ENCODE data around the gene AGBL4. TPM values are rescaled to one million over a fixed set of nuclear protein-coding genes. Genes with fewer than 3 reads are reported as not detected.

The AGBL4 gene
- polyA plus RNA-seq, 4 donors = 0.10 to 0.16 TPM; not detected in 2

DNA sequence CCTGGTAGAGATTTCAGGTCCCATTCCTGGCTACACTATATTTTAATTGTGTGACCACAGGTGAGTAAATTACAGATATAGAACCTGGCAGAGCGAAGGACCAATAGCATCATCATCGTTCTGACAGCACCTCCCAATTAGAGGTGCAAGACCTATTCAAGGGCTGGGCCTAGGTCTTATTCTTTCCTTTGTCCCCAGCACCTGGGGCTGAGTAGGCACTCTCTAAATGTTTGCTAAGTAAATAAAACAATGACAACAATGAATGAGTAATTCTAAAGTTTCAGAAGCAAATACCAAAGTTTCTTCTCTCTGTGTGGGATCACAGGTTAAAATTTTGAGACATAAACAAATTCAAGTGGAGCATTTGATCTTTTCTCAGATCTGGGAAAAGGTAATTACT, 1279.7 kb downstream of the AGBL4 start:
- H3K36me3 ChIP-seq (ENCODE audit: control insufficient read depth in 3 of 3, insufficient read depth in 2 of 3, low read depth in 1 of 3, low read length in 3 of 3) = peaks cover 0 to 15% (median 0%) of the 10 kb centered on the region in 3 donors
- H3K4me3 ChIP-seq (ENCODE audit: low read depth in 1 of 3, low read length in 3 of 3) = no peak overlapping the region
- FAIRE-seq = no peak
- WGBS, 3 donors = 84 to 92% (median 91%) methylated on average over 2 of the region's 2 CpGs
- H3K4me1 ChIP-seq (ENCODE audit: control insufficient read depth in 3 of 3, insufficient read depth in 2 of 3, low read depth in 1 of 3, low read length in 2 of 3) = no peaks in the 10 kb centered on the region
- no peaks in the 10 kb centered on the region for H3K9me3 ChIP-seq (ENCODE audit: control insufficient read depth in 2 of 2, insufficient read depth in 1 of 2, low read depth in 1 of 2, low read length in 1 of 2)
- no peaks in the 10 kb centered on the region for H3K27me3 ChIP-seq (ENCODE audit: control insufficient read depth in 3 of 3, insufficient read depth in 3 of 3, low read length in 3 of 3)
- DNase-seq = no peak
- no peak overlapping the region for H3K27ac ChIP-seq (ENCODE audit: low read depth in 1 of 3, low read length in 2 of 3)

DNA sequence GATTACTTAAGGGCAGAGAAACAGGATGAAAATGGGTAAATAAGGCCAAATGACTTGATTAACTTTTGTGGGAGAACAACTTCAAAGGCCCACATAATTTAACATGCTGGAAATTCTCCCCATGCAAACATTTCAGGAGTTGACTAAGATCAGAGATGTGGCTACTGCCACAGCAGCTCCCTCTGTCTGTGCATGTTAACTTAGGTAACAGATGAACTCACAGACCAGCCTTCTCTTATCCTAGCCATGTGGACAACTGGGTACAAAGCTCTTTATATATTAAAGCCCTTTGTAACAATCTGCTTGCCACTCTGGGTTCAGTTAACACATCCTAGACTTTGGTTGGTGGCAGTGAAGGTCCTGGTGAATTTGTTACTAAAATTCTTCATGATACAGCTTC, 1280.3 kb downstream of the AGBL4 start:
- no peak for DNase-seq
- FAIRE-seq = no peak

DNA sequence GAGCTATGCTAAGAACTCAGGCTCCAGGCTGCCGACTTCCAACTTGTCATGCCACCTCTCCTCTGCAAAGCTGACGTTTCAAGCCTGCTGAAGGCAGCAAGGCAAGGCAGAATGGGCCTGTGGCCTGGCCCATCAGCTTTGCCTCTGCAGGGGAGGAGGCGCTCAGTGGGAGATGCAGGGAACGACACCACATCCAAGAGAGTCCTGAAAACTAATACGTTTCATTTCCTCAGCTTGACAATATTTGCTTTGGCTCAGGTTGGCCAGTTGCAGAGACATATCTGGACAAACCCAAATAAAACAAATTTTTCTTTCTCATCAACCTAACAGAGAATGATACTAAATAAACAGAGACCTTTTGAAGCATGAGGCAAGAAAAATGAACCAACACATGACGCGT, 1282.4 kb downstream of the AGBL4 start:
- no peak overlapping the region for H3K27ac ChIP-seq (ENCODE audit: low read depth in 1 of 3, low read length in 2 of 3)
- H3K27me3 ChIP-seq (ENCODE audit: control insufficient read depth in 3 of 3, insufficient read depth in 3 of 3, low read length in 3 of 3) = no peaks in the 10 kb centered on the region
- no peak for FAIRE-seq
- H3K36me3 ChIP-seq (ENCODE audit: control insufficient read depth in 3 of 3, insufficient read depth in 2 of 3, low read depth in 1 of 3, low read length in 3 of 3) = peaks cover 0 to 10% (median 0%) of the 10 kb centered on the region in 3 donors
- WGBS, 3 donors = 87 to 91% (median 90%) methylated on average over 7 of the region's 7 CpGs
- H3K4me1 ChIP-seq (ENCODE audit: control insufficient read depth in 3 of 3, insufficient read depth in 2 of 3, low read depth in 1 of 3, low read length in 2 of 3) = no peaks in the 10 kb centered on the region
- DNase-seq = no peak
- H3K9me3 ChIP-seq (ENCODE audit: control insufficient read depth in 2 of 2, insufficient read depth in 1 of 2, low read depth in 1 of 2, low read length in 1 of 2) = no peaks in the 10 kb centered on the region
- no peak overlapping the region for H3K4me3 ChIP-seq (ENCODE audit: low read depth in 1 of 3, low read length in 3 of 3)

More for the DNA sequence above, 1280.3 kb downstream of the AGBL4 start:
- Histone ChIP-seq H3K36me3 (ENCODE audit: control insufficient read depth in 3 of 3, insufficient read depth in 2 of 3, low read depth in 1 of 3, low read length in 3 of 3) (peaks cover 0 to 14% (median 0%) of the 10 kb centered on the region in 3 donors), H3K9me3 (ENCODE audit: control insufficient read depth in 2 of 2, insufficient read depth in 1 of 2, low read depth in 1 of 2, low read length in 1 of 2) (no peaks in the 10 kb centered on the region), H3K27me3 (ENCODE audit: control insufficient read depth in 3 of 3, insufficient read depth in 3 of 3, low read length in 3 of 3) (no peaks in the 10 kb centered on the region), H3K27ac (ENCODE audit: low read depth in 1 of 3, low read length in 2 of 3) (no peak overlapping the region), H3K4me1 (ENCODE audit: control insufficient read depth in 3 of 3, insufficient read depth in 2 of 3, low read depth in 1 of 3, low read length in 2 of 3) (no peaks in the 10 kb centered on the region), H3K4me3 (ENCODE audit: low read depth in 1 of 3, low read length in 3 of 3) (no peak overlapping the region)

DNA sequence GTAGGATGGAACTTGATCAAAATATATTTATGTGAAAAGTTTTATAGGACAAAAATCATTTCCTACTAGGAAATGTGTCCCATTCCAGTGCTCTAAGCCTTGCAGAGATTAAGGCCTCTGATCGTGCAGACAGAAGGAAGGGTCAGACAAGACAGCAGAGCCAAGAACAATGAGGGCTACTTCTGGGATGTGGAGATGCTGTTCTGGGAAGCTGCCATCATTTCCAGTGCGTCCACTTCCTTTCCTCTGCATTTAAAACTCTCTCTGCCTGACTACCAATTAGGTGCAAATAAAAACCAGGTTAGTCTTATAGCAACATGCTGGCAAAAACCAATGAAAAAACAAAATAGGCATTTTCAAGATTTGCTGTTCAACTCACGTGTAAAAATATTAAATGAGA, 1283.1 kb downstream of the AGBL4 start:
- Histone ChIP-seq H3K4me1 (ENCODE audit: control insufficient read depth in 3 of 3, insufficient read depth in 2 of 3, low read depth in 1 of 3, low read length in 2 of 3) (no peaks in the 10 kb centered on the region), H3K4me3 (ENCODE audit: low read depth in 1 of 3, low read length in 3 of 3) (no peak overlapping the region), H3K36me3 (ENCODE audit: control insufficient read depth in 3 of 3, insufficient read depth in 2 of 3, low read depth in 1 of 3, low read length in 3 of 3) (peaks cover 0 to 16% (median 4%) of the 10 kb centered on the region in 3 donors), H3K27ac (ENCODE audit: low read depth in 1 of 3, low read length in 2 of 3) (no peak overlapping the region), H3K27me3 (ENCODE audit: control insufficient read depth in 3 of 3, insufficient read depth in 3 of 3, low read length in 3 of 3) (no peaks in the 10 kb centered on the region), H3K9me3 (ENCODE audit: control insufficient read depth in 2 of 2, insufficient read depth in 1 of 2, low read depth in 1 of 2, low read length in 1 of 2) (no peaks in the 10 kb centered on the region)
- no peak for DNase-seq
- no peak for FAIRE-seq
- 79 to 82% (median 81%) methylated on average over 3 of the region's 3 CpGs for WGBS, 3 donors

DNA sequence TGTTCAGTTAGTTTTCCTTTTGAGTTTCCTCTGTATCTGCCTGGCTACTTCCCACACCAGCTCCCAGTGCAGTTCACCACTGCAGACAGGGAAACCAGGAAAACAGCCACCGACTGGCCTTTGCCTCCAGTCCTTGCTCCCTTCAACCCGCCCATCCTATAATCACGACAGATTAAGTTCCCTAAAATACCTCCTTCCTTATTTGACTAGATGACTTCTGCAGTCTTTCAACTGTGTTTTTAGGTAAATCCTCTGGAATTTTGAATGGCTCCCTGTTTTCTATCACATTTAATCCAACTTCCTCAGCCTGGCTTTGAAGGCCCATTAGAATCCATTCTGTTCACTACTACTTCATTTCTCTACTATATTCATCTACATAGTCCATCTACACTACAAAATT, 1284.7 kb downstream of the AGBL4 start:
- DNase-seq = peak in 1 of 2 donors; percentile 14
- Histone ChIP-seq H3K4me3 (ENCODE audit: low read depth in 1 of 3, low read length in 3 of 3) (no peak overlapping the region), H3K9me3 (ENCODE audit: control insufficient read depth in 2 of 2, insufficient read depth in 1 of 2, low read depth in 1 of 2, low read length in 1 of 2) (no peaks in the 10 kb centered on the region), H3K27ac (ENCODE audit: low read depth in 1 of 3, low read length in 2 of 3) (no peak overlapping the region), H3K27me3 (ENCODE audit: control insufficient read depth in 3 of 3, insufficient read depth in 3 of 3, low read length in 3 of 3) (no peaks in the 10 kb centered on the region), H3K36me3 (ENCODE audit: control insufficient read depth in 3 of 3, insufficient read depth in 2 of 3, low read depth in 1 of 3, low read length in 3 of 3) (peaks cover 0 to 20% (median 4%) of the 10 kb centered on the region in 3 donors), H3K4me1 (ENCODE audit: control insufficient read depth in 3 of 3, insufficient read depth in 2 of 3, low read depth in 1 of 3, low read length in 2 of 3) (no peaks in the 10 kb centered on the region)
- no peak for FAIRE-seq
- 34 to 53% (median 44%) methylated on average over 3 of the region's 3 CpGs for WGBS, 3 donors

DNA sequence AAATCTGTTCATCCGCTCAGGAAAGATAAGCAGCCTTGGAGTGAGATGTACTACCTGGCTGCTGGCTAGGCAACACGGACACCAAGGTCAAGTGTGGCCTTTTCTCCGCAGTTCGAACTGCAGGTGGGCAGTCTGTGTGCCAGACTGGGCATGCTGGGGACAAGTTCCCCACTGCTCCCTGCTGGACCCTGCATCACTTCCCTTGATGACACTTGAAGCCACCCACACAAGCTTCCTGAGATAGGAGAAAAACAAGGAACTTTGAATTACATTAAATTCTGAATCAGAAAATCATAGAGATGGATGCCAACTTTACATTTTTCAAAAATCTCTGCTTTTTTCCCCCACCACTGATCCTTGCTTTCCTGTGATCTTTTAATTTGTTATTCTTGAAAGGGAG, 1285.4 kb downstream of the AGBL4 start:
- DNase-seq (peak in 1 of 2 donors; percentile 15), FAIRE-seq (no peak)
- WGBS, 3 donors = 42 to 68% (median 58%) methylated on average over 4 of the region's 4 CpGs
- no peaks in the 10 kb centered on the region for H3K9me3 ChIP-seq (ENCODE audit: control insufficient read depth in 2 of 2, insufficient read depth in 1 of 2, low read depth in 1 of 2, low read length in 1 of 2)
- no peaks in the 10 kb centered on the region for H3K27me3 ChIP-seq (ENCODE audit: control insufficient read depth in 3 of 3, insufficient read depth in 3 of 3, low read length in 3 of 3)
- H3K27ac ChIP-seq (ENCODE audit: low read depth in 1 of 3, low read length in 2 of 3) = no peak overlapping the region
- no peaks in the 10 kb centered on the region for H3K4me1 ChIP-seq (ENCODE audit: control insufficient read depth in 3 of 3, insufficient read depth in 2 of 3, low read depth in 1 of 3, low read length in 2 of 3)
- H3K36me3 ChIP-seq (ENCODE audit: control insufficient read depth in 3 of 3, insufficient read depth in 2 of 3, low read depth in 1 of 3, low read length in 3 of 3) = peaks cover 0 to 23% (median 4%) of the 10 kb centered on the region in 3 donors
- no peak overlapping the region for H3K4me3 ChIP-seq (ENCODE audit: low read depth in 1 of 3, low read length in 3 of 3)

DNA sequence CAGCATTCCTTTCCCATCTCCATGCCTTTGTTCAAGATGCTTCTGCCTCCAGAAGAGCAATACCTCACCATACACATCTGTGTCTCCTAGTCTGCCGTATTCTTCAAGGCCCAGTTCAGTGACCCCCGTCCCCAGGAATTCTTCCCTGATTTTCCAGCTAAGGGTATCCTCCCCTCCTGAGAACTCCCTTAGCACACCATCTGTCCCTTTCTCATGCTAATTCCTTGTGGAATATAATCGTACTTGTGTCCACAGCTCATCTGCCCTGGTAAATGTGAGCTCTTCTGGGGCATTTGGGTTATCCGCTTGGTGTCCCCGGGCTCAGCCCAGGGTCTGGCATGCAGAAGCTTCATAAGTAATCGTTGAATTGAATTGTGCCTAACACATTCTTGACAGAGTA, 1288.0 kb downstream of the AGBL4 start:
- no peak overlapping the region for H3K27ac ChIP-seq (ENCODE audit: low read depth in 1 of 3, low read length in 2 of 3)
- H3K9me3 ChIP-seq (ENCODE audit: control insufficient read depth in 2 of 2, insufficient read depth in 1 of 2, low read depth in 1 of 2, low read length in 1 of 2) = no peaks in the 10 kb centered on the region
- 87 to 92% (median 91%) methylated on average over 6 of the region's 6 CpGs for WGBS, 3 donors
- H3K4me1 ChIP-seq (ENCODE audit: control insufficient read depth in 3 of 3, insufficient read depth in 2 of 3, low read depth in 1 of 3, low read length in 2 of 3) = no peaks in the 10 kb centered on the region
- H3K36me3 ChIP-seq (ENCODE audit: control insufficient read depth in 3 of 3, insufficient read depth in 2 of 3, low read depth in 1 of 3, low read length in 3 of 3) = peaks cover 0 to 26% (median 4%) of the 10 kb centered on the region in 3 donors
- H3K4me3 ChIP-seq (ENCODE audit: low read depth in 1 of 3, low read length in 3 of 3) = no peak overlapping the region
- H3K27me3 ChIP-seq (ENCODE audit: control insufficient read depth in 3 of 3, insufficient read depth in 3 of 3, low read length in 3 of 3) = no peaks in the 10 kb centered on the region
- DNase-seq (no peak), FAIRE-seq (no peak)

DNA sequence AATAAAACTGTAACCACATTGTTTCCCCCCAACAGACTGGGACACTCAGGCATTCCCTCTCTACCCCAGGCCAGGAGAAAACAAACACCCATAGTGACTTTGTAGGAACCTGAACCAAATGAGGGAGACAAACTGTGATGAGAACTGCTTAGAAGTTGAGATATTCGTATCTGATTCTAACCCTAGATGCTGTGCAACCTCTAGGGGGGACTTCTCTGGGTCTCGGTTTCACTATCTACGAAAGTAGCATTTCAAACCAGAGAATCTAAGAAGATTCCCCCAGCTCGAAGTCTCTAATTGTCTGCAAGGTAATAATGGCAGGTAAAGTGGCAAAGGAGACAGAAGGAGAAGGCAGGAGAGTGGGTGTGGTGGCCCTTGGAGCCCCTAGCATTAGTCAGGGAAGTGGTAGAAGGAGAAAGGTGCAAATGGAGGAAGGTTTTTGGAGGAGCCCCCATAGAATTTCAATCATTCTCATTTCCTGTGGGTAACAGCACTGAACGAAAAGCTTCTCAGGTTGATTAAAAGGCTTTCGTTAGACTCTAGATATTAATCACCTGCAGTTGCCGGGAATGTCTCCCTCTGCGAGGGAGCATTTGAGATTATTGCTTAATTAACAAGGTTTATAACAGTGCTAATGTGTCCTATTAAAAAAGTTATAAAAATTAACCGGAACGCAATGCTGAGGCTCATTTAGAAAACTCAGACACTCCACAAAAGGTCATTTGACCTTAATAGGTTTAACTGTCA, 1293.4 kb downstream of the AGBL4 start:
- no peak overlapping the region for H3K4me3 ChIP-seq (ENCODE audit: low read depth in 1 of 3, low read length in 3 of 3)
- FAIRE-seq = no peak
- peaks cover 0 to 15% (median 2%) of the 10 kb centered on the region in 3 donors for H3K36me3 ChIP-seq (ENCODE audit: control insufficient read depth in 3 of 3, insufficient read depth in 2 of 3, low read depth in 1 of 3, low read length in 3 of 3)

DNA sequence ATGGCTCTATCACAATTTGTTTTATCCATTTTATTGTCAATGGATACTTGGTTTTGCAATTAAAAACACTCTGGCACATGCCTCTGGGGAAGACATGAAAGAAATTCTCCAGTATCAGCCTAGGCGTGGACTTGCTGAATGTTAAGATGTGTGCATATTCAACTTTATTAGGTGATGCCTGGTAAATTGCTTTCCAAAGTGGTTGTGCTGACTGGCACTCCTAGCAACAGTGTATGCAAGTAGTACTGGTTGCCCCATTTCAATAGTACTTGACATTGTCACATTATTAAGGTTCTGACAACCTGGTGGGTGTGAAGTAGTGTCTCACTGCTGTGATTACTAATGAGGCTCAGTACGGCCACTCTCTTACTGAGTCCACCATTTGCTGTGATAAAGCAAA, 1295.2 kb downstream of the AGBL4 start:
- no peaks in the 10 kb centered on the region for H3K27me3 ChIP-seq (ENCODE audit: control insufficient read depth in 3 of 3, insufficient read depth in 3 of 3, low read length in 3 of 3)
- 87 to 96% (median 91%) methylated on average over 2 of the region's 2 CpGs for WGBS, 3 donors
- no peak for FAIRE-seq
- H3K4me1 ChIP-seq (ENCODE audit: control insufficient read depth in 3 of 3, insufficient read depth in 2 of 3, low read depth in 1 of 3, low read length in 2 of 3) = no peaks in the 10 kb centered on the region
- no peaks in the 10 kb centered on the region for H3K9me3 ChIP-seq (ENCODE audit: control insufficient read depth in 2 of 2, insufficient read depth in 1 of 2, low read depth in 1 of 2, low read length in 1 of 2)
- DNase-seq = no peak
- no peak overlapping the region for H3K27ac ChIP-seq (ENCODE audit: low read depth in 1 of 3, low read length in 2 of 3)
- no peak overlapping the region for H3K4me3 ChIP-seq (ENCODE audit: low read depth in 1 of 3, low read length in 3 of 3)
- peaks cover 0 to 6% (median 2%) of the 10 kb centered on the region in 3 donors for H3K36me3 ChIP-seq (ENCODE audit: control insufficient read depth in 3 of 3, insufficient read depth in 2 of 3, low read depth in 1 of 3, low read length in 3 of 3)

More for the DNA sequence above, 1293.4 kb downstream of the AGBL4 start:
- Histone ChIP-seq H3K4me1 (ENCODE audit: control insufficient read depth in 3 of 3, insufficient read depth in 2 of 3, low read depth in 1 of 3, low read length in 2 of 3) (no peaks in the 10 kb centered on the region), H3K9me3 (ENCODE audit: control insufficient read depth in 2 of 2, insufficient read depth in 1 of 2, low read depth in 1 of 2, low read length in 1 of 2) (no peaks in the 10 kb centered on the region), H3K27me3 (ENCODE audit: control insufficient read depth in 3 of 3, insufficient read depth in 3 of 3, low read length in 3 of 3) (no peaks in the 10 kb centered on the region), H3K27ac (ENCODE audit: low read depth in 1 of 3, low read length in 2 of 3) (no peak overlapping the region)
- 64 to 77% (median 77%) methylated on average over 10 of the region's 10 CpGs for WGBS, 3 donors
- no peak for DNase-seq
